Stimulated activated CD8-positive, alpha-beta memory T cell treated with anti-CD3 and anti-CD28 coated beads, Interleukin-4, amount 100 ng/mL, for 48 hours (primary cell): Measurements from ENCODE around the gene PARL.
"Not testable (repeated sequence)": the region's sequence is repeated elsewhere in the genome, so short reads cannot be mapped to it uniquely, and the experiment has no call there.

Source experiments
- DNase-seq: peaks from one replicate; pipeline ENCODE4 v3.0.0-alpha.2; 2020

The PARL gene

DNA sequence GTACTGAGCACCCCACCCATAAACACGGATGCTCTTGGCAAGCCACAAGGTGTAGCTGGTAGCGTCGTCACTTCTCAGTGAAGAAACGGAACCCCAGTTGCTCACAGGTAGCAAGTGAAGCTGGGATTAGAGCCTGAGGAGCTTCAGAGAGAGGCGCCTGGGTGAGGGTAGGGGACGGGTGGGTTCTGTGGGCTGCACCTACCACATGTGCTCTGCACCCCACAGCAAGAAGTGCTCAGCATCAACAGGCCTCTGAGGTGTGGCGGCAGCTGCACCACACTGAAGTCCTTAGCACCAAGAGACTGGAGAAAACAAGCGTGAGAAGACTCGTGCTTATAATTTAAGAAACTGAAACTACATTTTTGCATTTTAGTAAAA lies 69.1 kb downstream of the PARL start:
- no peak for DNase-seq

DNA sequence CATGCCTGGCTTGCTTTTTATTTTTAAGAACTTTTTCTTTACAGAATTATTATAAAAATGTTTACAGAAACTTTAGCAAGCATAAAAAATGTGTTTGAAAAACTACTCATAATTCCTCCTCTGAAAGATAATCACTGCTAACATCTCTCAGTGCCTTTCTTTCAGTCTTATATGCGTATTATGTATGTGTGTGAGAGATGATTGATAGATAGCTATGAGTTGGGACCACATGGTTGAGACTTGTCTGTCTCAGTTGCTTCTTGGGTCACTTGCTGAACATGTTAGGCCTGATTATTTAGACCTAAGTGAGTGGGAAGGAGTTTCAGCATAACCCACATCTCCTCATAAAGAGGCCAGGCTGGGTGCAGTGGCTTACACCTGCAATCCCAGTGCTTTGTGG lies 70.4 kb downstream of the PARL start:
- DNase-seq: no peak

DNA sequence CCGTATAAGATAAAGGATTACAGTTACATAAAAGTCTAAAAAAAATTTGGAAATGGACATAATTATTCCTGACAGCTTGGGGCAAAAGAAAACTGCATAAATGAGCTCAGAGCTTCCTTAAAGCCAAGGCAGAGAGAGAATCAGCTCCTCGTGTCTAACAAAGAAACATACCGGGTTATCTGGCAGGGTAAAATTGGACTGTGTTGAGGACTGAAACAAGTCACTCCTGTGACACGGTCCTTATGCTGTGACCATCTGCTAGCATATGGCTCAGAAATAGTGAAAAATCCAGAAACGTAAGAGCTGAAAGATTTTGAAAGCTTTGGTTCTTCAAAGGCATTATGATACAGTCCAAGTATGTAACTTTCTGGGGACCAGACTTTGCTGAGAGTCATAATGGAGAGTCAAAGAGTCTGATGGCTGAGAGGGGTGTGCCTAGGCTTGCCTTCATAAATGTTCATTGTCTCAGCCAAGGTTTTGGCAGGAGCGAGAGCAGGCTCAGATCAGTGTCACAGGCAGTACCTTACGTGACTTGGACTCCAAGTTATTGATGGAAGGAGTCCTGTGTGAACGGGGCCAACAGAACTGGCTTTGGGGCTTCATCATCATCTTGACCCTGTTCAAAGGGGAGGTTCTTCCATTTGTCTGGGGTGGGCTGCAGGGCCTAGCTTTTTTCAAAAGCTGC lies 71.8 kb downstream of the PARL start:
- DNase-seq: no peak

DNA sequence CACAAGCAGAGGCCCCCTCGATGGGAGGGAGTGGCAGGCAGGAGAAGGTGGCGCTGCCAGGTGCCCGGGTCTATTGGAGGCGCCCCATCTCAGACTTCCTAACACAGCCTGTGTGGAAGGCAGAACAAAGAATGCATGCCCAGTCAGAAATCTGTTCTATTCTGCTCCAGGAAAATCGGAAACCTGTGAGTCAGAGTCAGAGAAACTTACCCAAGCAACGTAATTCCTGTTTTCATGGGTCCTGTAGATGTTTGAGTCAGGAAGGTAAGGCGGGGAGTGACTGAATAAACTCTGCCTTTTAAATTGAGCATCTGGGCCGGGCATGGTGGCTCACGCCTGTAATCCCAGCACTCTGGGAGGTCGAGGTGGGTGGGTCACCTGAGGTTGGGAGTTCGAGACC lies 73.0 kb downstream of the PARL start:
- no peak for DNase-seq

DNA sequence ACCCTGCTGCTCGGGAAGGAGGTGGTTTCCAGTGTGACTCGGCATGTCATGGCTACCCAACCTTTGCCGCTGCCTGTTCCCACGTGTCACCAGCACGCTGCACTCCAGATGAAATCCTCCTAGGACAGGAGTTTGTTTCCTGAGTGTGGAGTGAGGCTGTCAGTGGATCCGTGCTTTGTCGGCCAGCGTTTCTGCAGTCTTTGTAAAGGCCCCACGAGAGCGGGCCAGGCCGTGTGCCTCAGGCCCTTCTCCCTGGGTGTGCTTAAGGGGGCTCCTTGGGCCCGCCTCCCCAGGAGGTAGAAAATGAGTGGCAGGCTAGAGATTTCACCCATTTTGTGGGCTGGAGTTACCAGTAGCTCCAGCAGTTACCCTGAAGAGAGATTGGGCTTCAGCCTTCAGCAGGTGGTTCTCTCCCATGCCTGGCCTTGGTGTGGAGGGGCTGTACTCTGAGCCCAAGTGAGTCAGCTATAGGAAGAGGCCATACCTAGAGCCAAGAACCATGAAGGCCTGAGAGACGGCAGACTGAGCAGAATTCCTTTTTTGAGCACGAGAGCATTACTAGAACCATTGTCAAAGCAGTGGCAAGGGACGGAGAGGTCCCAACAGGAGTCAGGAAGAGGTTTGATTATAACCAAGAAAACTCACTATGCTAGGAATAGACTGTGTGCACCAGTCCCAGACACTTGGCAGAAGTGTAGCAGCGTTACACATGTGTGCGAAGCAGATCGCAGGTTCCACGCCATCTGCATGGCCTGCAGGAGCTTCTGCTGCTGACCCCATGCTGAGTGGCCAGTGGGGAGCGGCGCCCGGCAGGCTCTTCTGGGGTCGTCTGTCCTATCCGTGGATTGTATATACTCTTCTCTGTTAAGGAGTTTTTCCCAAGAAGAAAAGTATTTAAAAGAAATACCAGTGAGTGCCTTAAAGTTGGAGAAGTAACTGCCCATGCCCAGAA lies 73.8 kb downstream of the PARL start:
- no peak for DNase-seq

DNA sequence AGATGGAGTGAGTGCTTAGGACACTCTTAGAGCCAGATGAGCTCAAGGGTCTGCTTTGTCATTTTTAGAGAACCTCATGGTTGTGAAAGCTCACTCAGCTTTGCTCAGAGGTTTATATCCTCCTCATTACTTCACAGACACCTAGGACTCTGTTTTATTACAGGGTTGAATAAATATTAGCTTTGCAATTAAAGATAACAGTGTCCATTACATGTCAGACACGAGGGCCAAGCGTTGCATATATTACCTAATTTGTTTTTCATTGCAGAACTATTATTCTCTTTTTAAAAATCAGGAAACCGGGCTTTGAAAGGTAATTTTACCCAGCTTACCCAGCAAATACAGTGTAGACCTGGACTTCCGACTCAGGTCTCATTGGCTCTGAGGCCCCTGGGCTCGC lies 75.4 kb downstream of the PARL start:
- no peak for DNase-seq

DNA sequence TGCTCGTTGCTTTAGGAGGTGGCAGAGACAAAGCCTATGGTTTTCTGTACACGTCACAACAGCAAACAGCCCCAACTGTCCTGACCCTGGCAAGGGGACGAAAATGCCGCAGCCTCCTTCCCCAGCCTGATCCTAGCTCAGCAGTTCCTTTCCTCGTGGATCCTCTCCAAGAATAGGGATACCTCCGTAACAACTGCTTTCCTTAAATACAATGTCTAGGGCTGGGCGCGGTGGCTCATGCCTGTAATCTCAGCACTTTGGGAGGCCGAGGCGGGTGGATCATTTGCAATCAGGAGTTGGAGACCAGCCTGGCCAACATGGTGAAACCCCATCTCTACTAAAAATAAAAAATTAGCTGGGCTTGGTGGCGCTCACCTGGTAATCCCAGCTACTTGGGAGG lies 76.3 kb downstream of the PARL start:
- no peak for DNase-seq

DNA sequence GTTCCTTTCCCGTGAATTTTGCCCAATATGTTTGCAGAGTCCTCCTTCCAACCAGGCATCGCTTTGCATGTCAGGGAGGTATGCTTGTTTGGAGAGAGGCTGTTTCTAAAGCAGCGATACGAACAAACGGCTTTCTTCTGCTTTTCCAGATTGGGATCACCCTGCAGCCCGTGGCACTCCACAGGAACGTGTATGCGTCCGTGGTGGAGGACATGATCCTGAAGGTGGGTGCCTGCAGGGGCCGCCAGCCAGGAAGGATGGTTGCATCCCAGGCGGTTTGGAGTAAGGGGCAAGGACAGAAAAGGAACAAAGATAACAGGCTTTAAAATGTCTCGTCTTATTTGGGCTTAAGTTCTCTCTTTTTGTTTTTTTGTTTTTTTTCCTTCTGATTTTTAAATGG lies 76.8 kb downstream of the PARL start:
- DNase-seq: no peak

DNA sequence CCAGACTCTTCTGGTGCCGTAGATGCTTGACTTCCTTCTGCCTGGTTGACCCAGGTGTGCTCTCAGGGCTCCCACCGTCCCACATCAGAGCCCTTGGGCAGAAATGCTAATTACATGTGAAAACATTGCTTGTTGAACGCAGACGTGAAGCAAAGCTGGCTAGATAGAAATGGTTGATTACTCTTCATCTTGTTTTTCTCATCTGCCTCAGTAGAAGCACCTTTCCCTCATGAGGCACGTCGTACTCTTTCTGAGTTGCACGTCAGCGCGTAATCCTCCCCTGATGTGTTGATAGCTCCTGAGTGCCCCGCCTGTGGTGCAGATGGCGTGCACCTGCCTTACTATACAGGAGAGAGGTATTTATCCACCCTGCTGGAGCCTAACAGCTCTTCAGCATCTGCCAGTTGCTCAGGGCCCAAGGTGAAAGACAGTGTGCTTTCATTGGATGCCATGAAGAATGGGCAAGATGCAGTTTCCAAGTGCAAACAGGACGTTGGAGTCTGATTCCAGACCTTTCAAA lies 77.4 kb downstream of the PARL start:
- DNase-seq: no peak

DNA sequence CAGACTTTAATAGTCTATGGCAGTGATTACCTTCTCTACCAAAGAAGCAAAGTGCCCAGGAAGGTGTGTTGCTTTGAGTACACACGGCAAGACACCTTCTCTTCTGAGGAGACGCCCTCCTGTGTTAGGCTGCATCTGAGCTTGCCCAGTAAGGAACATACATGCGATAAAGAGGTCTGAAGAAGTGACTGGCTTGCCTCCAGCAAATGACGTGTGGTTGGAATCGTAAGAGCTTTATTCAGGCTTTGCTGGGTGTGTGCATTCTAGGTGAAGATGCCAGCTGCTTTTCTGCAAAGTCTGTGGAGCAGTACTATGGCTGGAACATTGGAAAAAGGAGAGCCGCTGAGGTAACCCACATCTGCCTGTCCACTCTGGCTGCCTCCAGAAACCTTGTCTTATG lies 81.7 kb downstream of the PARL start:
- no peak for DNase-seq

DNA sequence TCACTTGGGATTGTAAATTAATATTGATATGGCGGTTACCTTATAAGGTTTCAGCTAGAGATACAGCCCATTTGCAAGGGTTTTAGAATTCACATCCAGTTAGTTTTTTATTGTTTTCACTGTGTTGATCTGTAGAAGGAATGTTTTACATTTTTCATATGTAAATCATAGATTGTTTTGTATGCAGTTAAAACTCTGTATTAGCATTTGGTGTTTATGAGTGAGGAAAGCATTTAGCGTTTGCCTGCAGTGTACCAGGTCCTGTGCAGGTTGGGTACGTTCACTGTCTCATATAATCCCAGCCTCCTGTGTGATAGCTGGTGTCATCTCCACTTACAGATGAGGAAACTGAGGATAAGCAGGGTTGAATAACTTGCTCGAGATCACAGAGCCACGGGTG lies 83.1 kb downstream of the PARL start:
- DNase-seq: no peak

DNA sequence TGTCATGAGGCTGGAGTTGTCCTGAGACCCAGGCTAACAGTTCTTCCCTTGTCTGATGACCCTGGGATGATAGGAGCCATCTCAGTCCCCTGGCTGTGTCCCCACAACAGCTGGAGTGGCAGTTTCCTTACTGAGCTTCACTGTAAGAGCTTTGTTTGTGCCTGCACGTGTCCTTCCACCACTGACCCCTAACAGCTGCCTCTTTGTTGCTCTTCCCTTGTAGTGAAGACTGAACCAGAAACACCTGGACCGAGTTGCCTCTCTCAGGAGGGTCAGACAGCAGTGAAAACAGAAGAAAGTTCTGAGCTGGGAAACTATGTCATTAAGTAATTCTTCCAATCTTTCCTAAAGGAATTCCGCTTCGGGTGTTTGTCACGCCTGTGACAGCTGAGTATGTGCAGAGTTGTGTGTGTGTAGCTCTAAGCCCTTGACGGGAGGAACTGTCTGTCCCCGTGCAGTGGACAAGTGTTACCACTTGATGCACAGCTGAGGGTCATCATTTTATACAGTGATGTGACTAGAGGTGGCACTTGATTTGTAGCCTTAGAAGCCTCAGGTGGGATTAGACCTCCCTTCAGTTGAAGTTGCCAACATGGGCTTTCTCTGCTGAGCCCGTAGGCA lies 84.3 kb downstream of the PARL start:
- DNase-seq: no peak

DNA sequence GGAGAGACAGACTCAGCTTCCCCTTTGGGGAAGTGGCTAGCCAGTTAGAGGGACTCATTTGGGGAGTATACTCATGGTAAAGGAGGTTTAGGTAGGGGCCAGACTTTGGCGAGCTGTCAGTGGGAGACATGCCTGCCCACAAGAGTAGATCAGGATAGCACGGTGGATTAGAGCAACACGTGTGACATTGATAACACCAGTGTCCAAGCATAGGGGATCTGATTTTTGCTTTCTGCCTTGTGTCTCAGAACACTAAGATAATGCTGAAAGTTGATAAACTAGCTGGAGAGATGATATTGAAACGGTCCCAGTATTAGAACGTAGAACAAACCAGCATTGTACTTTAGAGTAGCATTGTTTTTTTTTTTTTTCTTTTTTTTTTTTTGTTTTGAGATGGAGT lies 85.2 kb downstream of the PARL start:
- no peak for DNase-seq

DNA sequence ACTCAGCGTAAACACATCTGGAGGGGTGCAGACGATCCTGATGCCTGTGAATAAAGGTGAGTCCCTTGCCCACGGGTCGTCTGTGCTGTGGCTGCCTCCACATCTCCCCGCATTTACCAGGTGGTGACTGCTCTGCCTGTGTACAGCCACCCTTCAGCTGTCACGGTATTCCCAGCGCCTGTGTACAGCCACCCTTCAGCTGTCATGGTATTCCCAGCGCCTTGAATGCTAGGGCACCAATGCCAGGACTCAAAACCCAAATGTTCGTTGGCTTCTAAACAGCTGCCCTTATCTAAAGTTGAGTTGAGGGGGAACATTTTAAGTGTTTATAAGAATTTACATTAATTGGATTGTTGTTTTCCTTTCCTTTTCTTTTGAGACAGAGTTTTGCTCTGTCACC lies 86.7 kb downstream of the PARL start:
- DNase-seq: no peak

DNA sequence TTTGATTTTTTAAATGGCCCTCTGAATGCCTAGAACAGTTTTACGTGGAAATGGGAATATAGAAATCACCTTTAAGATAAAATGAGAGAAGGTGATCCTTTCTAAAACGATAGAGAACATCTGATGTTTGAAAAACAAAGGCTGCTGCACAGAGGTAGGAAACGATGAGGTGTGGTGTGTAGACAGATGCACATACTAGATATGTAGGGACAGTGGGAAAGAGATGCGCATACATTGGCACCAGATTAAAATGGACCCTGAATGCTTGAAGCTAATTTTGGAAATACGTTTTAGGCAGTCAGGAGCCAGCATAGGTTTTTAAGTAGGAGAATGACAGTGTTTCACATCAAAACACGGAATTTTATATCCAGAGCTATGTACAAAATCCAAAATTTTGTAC lies 88.3 kb downstream of the PARL start:
- DNase-seq: no peak

DNA sequence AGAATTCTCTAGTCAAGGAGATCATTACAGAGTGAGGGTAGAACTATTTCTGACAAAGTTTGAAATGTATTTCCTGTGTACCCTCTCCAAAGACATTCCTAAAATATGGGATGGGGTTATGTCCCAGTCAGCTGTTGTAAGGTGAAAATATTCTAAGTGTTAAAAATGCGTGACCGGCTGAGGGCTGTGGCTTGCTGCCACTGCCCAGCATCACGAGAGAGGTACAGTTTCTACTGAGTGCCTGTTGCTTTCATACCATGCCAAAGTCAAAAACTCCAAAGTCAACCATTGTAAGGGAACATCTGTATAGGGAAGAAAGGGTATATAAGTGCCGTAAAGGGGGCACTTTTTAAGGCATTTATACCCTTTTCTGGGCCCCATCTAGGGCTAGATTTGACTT lies 90.2 kb downstream of the PARL start:
- no peak for DNase-seq

DNA sequence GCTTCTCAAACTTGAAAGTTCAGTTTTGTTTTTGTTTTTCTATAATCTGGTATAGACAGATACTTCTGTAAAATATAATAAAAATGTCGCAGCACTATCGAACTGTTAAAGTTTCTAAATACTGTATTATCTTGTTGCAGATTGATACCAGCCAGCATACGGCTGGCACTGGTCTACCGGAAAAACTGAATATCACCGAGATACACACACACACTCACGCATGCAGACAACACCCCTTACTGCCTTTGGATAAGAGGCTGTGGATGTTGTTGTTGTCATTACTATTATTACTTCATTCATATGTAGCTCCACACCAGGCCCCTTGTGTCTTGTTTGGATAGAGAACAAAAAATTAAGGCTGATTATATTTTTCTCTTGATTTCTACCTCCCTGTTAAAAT lies 91.7 kb downstream of the PARL start:
- no peak for DNase-seq

DNA sequence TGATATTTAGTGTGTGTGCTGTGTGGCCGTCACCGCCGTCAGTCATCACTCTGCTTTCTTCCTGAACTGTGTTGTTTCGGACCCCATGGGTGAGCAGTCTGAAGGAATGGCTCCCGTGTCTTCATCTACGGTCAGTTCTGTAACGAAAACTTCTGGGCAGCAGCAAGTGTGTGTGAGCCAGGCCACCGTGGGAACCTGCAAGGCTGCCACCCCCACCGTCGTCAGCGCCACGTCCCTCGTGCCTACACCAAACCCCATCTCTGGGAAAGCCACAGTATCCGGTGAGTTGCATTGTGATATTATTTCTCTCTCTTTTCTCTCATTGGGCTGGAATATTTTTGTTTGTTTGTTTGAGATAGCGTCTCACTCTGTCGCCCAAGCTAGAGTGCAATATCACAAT lies 94.0 kb downstream of the PARL start:
- no peak for DNase-seq

DNA sequence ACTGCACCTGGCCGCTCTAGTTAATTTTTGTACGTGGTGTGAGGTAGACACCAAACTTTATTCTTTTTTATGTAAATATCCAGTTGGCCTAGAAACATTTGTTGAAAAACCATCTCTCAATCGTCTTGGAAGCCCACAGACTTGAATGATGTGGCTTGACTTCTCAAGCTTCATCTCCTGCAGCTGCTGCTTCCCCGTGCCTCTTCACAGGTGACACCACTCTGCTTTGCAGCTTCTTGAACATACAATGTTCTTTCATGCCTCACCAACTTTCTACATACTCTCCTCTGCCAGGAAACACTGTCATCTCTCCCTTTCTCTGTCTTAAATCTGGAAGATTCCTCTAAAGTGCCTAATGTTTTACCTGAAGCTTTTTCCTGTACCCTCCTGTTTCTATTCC lies 94.9 kb downstream of the PARL start:
- no peak for DNase-seq

DNA sequence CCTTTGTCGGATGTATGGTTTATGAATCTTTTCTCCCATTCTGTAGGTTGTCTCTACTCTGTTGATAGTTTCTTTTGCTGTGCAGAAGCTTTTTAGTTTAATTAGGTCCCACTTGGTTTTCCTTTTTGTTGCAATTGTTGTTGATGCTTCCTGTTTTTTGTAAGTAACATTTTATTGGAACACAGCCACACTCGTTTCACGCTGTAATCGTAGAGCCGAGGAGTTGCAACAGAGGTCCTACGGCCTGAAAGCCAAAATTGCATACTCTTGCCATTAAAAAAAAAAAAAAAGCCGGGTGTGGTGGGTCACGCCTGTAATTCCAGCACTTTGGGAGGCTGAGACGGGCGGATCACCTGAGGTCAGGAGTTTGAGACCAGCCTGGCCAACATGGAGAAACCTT lies 100.2 kb downstream of the PARL start:
- DNase-seq: not testable (repeated sequence)

DNA sequence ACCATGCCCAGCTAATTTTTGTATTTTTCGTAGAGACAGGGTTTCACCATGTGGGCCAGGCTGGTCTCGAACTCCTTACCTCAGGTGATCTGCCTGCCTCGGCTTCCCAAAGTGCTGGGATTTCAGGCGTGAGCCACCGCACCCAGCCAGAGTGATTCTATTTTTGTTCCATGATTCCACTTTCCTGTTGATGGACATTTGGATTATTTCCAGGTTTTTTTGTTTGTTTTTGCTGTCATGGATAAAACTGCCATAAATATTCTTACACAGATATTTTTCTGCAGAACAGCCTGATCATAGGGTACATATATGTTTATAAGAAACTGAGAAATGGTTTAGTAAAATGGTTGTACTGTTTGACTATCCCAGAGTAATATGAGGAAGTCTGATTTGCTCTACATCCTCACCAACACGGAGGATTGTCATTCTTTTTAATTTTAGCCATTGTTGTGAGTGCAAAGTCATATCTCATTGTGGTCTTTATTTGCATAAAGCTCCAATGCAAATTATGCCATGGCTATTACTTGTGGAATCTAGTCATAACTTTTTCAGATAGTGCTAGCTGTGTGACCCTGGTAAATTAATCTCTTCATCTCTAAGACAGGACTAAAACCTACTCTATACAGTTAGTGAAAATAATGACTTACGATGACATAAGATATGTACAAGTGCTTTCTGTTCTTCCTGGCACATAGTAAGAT lies 102.0 kb downstream of the PARL start:
- no peak for DNase-seq

DNA sequence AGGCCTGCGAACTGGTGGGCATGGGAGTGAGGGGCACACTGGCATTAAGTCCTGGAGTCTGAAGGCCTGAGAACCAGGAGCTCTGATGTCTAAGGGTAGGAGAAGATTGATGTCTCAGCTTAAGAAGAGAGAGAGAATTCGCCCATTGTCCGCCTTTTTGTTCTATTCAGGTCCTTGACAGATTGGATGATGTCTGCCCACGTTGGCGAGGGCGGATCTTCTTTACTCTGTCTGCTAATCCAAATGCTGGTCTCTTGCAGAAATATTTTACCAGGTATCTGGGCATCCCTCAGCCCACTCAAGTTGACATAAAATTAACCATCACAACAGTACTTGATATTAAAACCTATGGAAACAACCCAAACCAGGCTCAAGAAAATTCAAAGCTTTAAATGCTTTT lies 103.4 kb downstream of the PARL start:
- DNase-seq: no peak

DNA sequence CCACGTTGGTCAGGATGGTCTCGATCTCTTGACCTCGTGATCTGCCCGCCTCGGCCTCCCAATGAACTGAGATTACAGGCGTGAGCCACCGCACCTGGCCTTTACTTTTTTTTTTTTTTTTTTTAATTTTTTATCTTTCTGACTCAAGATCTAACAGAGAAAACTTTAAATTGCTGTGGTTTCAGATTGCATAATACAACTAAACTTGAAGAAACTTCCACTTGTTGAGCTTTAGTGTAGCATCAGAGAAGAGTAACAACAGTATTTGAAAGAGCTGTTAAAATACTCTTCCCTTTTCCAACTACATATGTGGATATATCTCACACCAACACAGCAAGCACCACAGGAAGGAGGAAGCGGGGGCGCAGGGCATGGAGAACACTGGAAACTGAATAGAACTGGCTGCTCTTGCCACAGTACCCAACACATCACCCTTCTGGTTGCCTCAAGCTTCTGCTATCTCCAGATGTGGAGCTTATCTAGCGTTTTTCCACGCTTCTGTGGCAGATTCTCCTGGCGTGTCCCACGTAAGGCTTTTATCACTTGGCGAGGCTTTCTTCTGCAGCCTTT lies 104.7 kb downstream of the PARL start:
- DNase-seq: no peak
